ENCODE measurements around the gene ANHX.
"Not testable (repeated sequence)": the region's sequence is repeated elsewhere in the genome, so short reads cannot be mapped to it uniquely, and the experiment has no call there.

The ANHX gene

GRCh38 chr12:133235401-133236112 lies at the start of gene ANHX:
ANHX (minus strand) TSS chr12:133235877; CDS start chr12:133234356, 1,521 bp downstream.
- no peak for DNase-seq

DNA sequence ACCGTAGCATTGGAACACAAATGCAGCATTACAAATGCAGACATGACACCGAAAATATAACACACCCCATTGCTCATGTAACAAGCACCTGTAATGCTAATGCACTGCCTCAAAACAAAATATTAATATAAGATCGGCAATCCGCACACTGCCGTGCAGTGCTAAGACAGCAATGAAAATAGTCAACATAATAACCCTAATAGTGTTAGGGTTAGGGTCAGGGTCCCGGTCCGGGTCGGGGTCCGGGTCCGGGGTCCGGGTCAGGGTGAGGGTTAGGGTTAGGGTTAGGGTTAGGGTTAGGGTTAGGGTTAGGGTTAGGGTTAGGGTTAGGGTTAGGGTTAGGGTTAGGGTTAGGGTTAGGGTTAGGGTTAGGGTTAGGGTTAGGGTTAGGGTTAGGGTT lies 29.0 kb upstream of the ANHX start:
- DNase-seq, result not testable (repeated sequence)

DNA sequence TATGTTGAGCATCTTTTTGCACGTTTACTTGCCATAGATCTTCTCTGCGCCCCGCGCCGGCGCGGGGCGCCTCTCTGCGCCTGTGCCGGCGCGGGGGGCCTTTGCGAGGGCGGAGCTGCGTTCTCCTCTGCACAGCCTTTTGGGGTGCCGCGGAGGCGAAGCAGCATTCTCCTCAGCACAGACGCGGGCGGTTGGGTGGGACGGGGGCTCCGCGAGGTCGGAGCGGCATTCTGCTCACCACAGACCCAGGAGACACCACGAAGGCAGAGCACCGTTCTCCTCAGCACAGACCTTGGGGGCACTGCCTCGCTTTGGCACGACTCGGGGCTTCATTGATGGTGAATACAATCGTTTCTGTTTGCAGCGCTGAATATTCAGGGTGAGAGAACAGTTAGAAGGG lies 28.5 kb upstream of the ANHX start:
- DNase-seq, result no peak

DNA sequence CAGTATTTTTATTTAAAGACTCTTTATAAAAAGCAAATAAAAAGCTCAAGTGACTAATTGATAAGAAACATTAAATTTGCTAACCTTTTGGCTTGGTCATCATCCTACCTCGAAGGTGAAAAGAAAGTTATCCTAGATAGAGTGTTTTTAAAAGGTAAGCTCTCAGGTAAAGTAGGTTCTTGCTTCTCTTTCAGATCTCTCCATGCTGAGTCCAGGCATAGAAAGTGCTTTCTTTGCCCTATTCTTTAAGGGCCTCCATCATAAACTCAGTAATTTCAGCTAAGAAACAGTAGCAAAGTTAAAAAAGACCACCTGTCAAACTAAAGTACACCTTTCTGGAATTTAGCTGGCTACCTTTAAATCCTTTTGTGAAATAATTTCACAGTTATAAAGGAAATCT lies 20.6 kb upstream of the ANHX start:
- DNase-seq, result no peak

DNA sequence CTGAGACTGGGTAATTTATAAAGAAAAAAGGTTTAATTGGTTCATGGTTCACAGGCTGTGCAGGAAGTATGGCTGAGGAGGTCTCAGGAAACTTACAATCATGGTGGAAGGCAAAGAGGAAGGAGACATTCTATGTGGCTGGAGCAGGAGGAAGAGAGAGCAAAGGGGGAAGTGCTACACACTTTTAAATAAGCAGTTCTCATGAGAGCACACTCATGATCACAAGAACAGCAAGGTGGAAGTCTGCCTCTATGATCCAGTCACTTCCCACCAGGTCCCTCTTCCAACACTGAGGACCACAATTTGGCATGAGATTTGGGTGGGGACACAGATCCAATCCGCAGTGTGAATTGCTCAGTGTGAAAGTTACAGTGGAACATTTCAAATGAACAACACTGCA lies 20.2 kb upstream of the ANHX start:
- DNase-seq, result not testable (repeated sequence)

DNA sequence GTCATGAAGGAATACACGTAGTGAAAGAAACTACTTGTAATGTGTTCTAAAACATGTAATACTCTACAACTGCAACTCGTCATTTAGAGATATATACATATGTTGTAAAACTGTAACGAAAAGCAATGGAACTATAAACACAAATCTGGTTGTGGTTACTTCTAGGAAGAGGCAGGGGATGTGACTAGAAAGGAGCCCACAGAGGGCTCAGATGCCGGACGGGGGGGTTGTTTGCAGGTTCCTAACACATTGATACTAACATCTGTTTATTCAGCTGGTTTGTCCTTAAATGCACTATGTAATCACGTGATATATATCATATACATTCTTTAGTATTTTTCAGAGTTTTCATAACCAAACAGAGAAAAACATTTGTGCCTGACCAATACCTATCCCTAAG lies 16.1 kb upstream of the ANHX start:
- DNase-seq, result no peak

DNA sequence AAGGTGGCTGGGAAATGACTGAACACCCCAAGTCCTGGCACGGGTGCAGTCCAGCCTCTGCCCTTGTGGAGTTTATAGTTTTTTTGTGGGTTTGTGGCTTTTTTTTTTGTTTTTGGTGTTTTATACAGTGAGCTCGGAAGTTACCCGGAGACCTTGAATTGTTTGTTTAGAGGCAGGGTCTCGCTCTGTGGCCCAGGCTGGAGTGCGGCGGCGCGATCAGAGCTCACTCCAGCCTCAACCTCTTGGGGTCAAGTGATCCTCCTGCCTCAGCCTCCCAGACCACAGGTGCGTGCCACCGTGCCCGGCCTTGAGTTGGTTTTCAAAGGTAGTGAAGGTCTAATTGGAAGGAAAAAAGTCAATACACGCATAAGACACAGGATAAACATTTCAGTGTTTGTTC lies 879 bp upstream of the ANHX start:
- DNase-seq, result no peak

- DNase-seq, result no peak
Measured at GRCh38 chr12:133236144-133236543, 467 bp upstream of the ANHX start.

GRCh38 chr12:133234971-133235370 lies 706 bp downstream of the ANHX start:
- DNase-seq, result no peak

GRCh38 chr12:133233993-133234564 lies 1.6 kb downstream of the ANHX start:
- DNase-seq, result no peak

- no peak for DNase-seq
Measured at GRCh38 chr12:133233006-133233405, 2.7 kb downstream of the ANHX start.

- no peak for DNase-seq
Measured at GRCh38 chr12:133231001-133231400, 4.7 kb downstream of the ANHX start.

GRCh38 chr12:133227281-133227852 lies 8.3 kb downstream of the ANHX start:
- no peak for DNase-seq

- DNase-seq, result no peak
Measured at GRCh38 chr12:133226690-133227089, 9.0 kb downstream of the ANHX start.

DNA sequence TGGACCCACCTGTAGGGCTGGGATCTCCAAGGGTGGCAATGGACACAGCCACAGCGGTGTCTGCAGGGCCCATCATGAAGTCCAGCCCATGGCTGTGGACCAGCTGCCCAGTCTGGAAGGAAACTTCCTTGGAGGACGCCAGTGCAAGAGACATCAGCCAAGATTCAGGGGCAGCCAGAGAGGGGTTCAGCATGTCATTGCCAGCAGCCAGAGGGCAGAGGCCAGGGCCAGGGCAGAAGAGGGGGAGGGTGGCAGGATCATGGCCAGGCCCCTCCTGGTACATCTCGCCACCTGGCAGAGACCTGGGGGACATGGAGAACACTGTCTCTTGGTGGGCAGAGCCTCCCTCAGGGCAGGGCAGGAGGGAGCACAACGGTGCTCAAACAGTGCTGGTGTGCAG lies 10.2 kb downstream of the ANHX start:
- no peak for DNase-seq

DNA sequence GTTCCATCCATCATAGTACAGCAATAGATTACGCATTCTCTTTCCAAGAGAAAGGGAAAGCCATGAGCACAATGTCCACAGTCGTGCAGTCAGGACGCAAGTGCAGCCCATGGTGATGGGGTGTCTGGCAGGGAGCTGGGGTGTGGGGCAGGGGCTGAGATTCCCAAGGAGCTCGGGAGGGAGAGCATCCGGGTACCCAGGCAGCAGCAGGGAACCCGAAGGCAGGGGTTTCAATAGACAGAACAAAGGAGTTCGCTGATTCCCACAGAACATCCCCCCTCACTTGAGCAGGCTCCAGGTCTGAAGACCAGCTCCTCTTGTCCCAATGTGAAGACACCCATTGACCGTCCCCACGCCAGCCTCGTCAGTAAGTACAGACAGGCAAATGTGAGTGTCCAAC lies 13.5 kb downstream of the ANHX start:
- no peak for DNase-seq

DNA sequence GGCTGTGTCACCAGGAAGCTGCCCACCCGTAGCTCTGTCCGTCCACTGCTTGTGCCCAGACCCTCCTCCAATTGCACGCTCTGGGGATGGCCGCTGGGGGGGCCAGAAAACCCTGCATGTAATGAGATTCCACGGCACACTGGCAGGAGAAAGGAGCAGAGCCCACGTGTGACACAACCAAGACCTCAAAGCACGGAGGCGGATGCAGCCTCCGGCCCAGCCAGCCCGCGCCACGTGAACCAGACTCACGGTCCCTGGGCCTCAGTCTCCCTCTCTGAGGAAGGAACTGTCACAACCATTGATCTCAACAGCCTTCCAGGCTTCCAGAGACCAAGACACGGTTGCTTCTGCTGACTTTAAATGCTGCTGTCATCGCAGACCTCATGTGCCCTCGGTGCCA lies 14.4 kb downstream of the ANHX start:
- DNase-seq, result no peak

DNA sequence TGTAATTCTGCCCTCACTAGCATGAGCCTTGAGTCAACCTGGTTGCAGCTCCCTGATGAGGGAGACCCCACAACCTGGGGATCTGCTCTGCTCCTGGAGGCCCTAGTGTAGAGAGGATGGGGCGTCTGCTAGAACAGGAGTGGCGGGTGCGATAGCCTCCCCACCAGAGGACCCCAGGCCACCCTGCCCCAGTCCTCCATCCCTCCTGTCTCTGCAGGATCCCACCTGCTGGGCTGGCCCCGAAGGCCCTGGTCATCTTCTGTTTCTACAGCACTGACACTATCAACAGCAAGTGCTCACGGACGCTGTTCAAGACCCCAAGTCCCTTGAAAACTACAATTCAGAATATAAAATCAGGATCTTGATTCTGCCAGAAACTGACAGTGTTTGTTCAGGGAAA lies 15.2 kb downstream of the ANHX start:
- no peak for DNase-seq

GRCh38 chr12:133217219-133217618 lies 18.5 kb downstream of the ANHX start:
- DNase-seq, result no peak

GRCh38 chr12:133215724-133216123 lies 20.0 kb downstream of the ANHX start:
- DNase-seq, result no peak

DNA sequence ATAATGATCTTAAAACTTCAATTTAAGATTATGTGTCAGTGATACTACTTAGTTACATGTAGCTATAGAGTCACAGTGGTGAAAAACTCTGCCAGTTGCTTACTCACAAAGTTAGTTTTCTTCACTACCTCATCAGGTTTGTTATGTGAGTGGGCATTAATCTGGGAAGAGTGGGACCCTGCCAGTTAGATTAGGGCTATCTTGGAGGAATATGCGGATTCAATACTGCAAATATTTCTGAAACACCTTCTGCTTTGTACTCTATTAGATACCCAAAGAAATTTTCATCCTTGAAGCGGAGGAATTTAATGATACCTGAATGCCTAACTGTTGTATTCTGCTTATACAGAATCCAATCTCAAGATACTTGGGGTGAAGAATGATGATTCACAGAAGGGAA lies 29.3 kb downstream of the ANHX start:
- DNase-seq, result no peak

DNA sequence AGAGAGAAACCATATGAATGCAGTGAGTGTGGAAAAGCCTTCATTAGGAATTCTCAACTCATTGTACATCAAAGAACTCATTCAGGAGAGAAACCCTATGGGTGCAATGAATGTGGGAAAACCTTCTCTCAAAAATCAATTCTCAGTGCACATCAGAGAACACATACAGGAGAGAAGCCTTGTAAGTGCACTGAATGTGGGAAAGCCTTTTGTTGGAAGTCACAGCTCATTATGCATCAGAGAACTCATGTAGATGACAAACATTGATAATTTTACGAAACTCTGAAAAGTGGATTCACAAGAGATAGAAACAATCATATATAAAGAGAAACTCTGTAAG lies 31.4 kb downstream of the ANHX start:
- DNase-seq, result no peak

DNA sequence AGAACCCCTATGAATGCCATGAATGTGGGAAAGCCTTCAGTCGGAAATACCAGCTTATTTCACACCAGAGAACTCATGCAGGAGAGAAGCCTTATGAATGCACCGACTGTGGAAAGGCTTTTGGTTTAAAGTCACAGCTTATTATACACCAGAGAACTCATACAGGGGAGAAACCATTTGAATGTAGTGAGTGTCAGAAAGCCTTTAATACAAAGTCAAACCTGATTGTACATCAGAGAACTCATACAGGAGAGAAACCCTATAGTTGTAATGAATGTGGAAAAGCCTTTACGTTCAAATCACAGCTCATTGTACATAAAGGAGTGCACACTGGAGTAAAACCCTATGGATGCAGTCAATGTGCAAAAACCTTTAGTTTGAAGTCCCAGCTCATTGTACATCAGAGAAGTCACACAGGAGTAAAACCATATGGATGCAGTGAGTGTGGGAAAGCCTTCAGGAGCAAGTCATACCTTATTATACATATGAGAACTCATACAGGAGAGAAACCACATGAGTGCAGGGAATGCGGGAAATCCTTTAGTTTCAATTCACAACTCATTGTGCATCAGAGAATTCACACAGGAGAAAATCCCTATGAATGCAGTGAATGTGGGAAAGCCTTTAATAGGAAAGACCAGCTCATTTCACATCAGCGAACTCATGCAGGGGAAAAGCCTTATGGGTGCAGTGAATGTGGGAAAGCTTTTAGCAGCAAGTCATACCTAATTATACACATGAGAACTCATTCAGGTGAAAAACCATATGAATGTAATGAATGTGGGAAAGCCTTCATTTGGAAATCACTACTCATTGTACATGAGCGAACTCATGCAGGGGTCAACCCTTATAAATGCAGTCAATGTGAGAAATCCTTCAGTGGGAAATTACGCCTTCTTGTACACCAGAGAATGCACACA lies 32.1 kb downstream of the ANHX start:
- DNase-seq, result no peak
